H9 (cell line): ENCODE results near the gene NBL1. TPM values are rescaled to one million over a fixed set of nuclear protein-coding genes. Genes with fewer than 3 reads are reported as not detected.

Experiments
- DNase-seq: peaks from one replicate; pipeline ENCODE4 v3.0.0-alpha.2; 2017
- H2AFZ ChIP-seq: one replicate; pipeline ENCODE4 v1.6.1; 2013; ENCODE audit warnings: mild to moderate bottlenecking, low read length, control low read depth, moderate library complexity
- H2AK5ac ChIP-seq: 2 replicates; pipeline ENCODE4 v1.6.1; 2013; ENCODE audit warnings: low read length, control low read depth, mixed read lengths; ENCODE audit not compliant: insufficient read length
- H2BK120ac ChIP-seq: one replicate; pipeline ENCODE4 v1.6.1; 2013; ENCODE audit warnings: low read depth, mild to moderate bottlenecking, low read length, control low read depth, inconsistent platforms; ENCODE audit not compliant: poor library complexity, severe bottlenecking
- H2BK12ac ChIP-seq: 2 replicates; pipeline ENCODE4 v1.6.1; 2013; ENCODE audit warnings: low read length, control low read depth, mixed read lengths, low read depth; ENCODE audit not compliant: insufficient read length
- H2BK15ac ChIP-seq: 2 replicates; pipeline ENCODE4 v1.6.1; 2013; ENCODE audit warnings: low read depth, low read length, control low read depth
- H2BK20ac ChIP-seq: one replicate; pipeline ENCODE4 v1.6.1; 2013; ENCODE audit warnings: low read depth, mild to moderate bottlenecking, low read length, control low read depth, inconsistent platforms; ENCODE audit not compliant: poor library complexity, severe bottlenecking
- H2BK5ac ChIP-seq: 2 replicates; pipeline ENCODE4 v1.6.1; 2013; ENCODE audit warnings: low read length, control low read depth, mixed read lengths; ENCODE audit not compliant: insufficient read length
- H3K14ac ChIP-seq: 2 replicates; pipeline ENCODE4 v1.6.1; 2013; ENCODE audit warnings: low read length, control low read depth; ENCODE audit not compliant: insufficient read depth
- H3K18ac ChIP-seq: 2 replicates; pipeline ENCODE4 v1.6.1; 2013; ENCODE audit warnings: low read depth, mild to moderate bottlenecking, mixed read lengths, low read length, control low read depth; ENCODE audit not compliant: insufficient read length
- H3K23ac ChIP-seq: 2 replicates; pipeline ENCODE4 v1.6.1; 2013; ENCODE audit warnings: low read length, control low read depth, mixed read lengths, low read depth; ENCODE audit not compliant: insufficient read length
- H3K23me2 ChIP-seq: 2 replicates; pipeline ENCODE4 v1.6.1; 2013; ENCODE audit warnings: low read depth, mild to moderate bottlenecking, mixed read lengths, low read length, control low read depth; ENCODE audit not compliant: insufficient read length, poor library complexity, severe bottlenecking
- H3K27ac ChIP-seq: 2 replicates; pipeline ENCODE4 v1.5.1; 2013; ENCODE audit warnings: low read length, control low read depth, mixed read lengths, low read depth; ENCODE audit not compliant: insufficient read length
- H3K27me3 ChIP-seq: 2 replicates; pipeline ENCODE4 v1.6.1; 2013; ENCODE audit warnings: low read length, control low read depth, inconsistent platforms; ENCODE audit not compliant: insufficient read depth
- H3K4ac ChIP-seq: 2 replicates; pipeline ENCODE4 v1.6.1; 2013; ENCODE audit warnings: low read depth, mild to moderate bottlenecking, control low read depth, inconsistent platforms, low read length, moderate library complexity
- H3K4me1 ChIP-seq: 2 replicates; pipeline ENCODE4 v1.6.1; 2013; ENCODE audit warnings: low read length, control low read depth, inconsistent platforms; ENCODE audit not compliant: insufficient read depth
- H3K4me2 ChIP-seq: 2 replicates; pipeline ENCODE4 v1.6.1; 2013; ENCODE audit warnings: low read length, control low read depth, mixed read lengths; ENCODE audit not compliant: insufficient read length, insufficient read depth
- H3K56ac ChIP-seq: 2 replicates; pipeline ENCODE4 v1.6.1; 2013; ENCODE audit warnings: low read depth, mild to moderate bottlenecking, mixed read lengths, low read length, control low read depth; ENCODE audit not compliant: insufficient read length
- H3K79me1 ChIP-seq: 2 replicates; pipeline ENCODE4 v1.6.1; 2013; ENCODE audit warnings: low read depth, mild to moderate bottlenecking, moderate library complexity, low read length, control low read depth, inconsistent platforms; ENCODE audit not compliant: insufficient read depth, poor library complexity, severe bottlenecking
- H3K79me2 ChIP-seq: 2 replicates; pipeline ENCODE4 v1.6.1; 2013; ENCODE audit warnings: low read length, control low read depth, inconsistent platforms; ENCODE audit not compliant: insufficient read depth
- H3K9ac ChIP-seq: 2 replicates; pipeline ENCODE4 v1.6.1; 2013; ENCODE audit warnings: low read length, control low read depth, mixed read lengths; ENCODE audit not compliant: insufficient read length; ENCODE audit errors: extremely low read depth
- H3K9me3 ChIP-seq: one replicate; pipeline ENCODE4 v1.6.1; 2013; ENCODE audit warnings: low read depth, low read length, inconsistent platforms; ENCODE audit not compliant: control insufficient read depth
- H3T11ph ChIP-seq: one replicate; pipeline ENCODE4 v1.6.1; 2013; ENCODE audit warnings: mild to moderate bottlenecking, low read length, control low read depth, inconsistent platforms
- H4K20me1 ChIP-seq: one replicate; pipeline ENCODE4 v1.6.1; 2013; ENCODE audit not compliant: control insufficient read depth, insufficient read length, insufficient read depth
- H4K5ac ChIP-seq: 2 replicates; pipeline ENCODE4 v1.6.1; 2013; ENCODE audit warnings: low read depth, mild to moderate bottlenecking, mixed read lengths, low read length, control low read depth; ENCODE audit not compliant: insufficient read length
- H4K8ac ChIP-seq: replicated peaks from 2 replicates; pipeline ENCODE4 v1.6.1; 2013; ENCODE audit warnings: low read length, control low read depth, mixed read lengths, low read depth; ENCODE audit not compliant: insufficient read length
- H4K91ac ChIP-seq: 2 replicates; pipeline ENCODE4 v1.6.1; 2013; ENCODE audit warnings: low read depth, mild to moderate bottlenecking, moderate library complexity, mixed read lengths, low read length, control low read depth; ENCODE audit not compliant: insufficient read length
- H3K27ac Mint-ChIP-seq, 3 experiments: 2 replicates in 2 of 3; 3 replicates in 1 of 3; pipeline ENCODE4 v1.8.0; 2020 to 2021; ENCODE audit warnings: mixed read lengths in 3 of 3, mild to moderate bottlenecking in 1 of 3, moderate library complexity in 1 of 3
- H3K27me3 Mint-ChIP-seq: 2 replicates; pipeline ENCODE4 v1.8.0; 2021; ENCODE audit warnings: low read depth, mild to moderate bottlenecking, moderate library complexity, mixed read lengths
- H3K36me3 Mint-ChIP-seq, 3 experiments: 2 replicates in 2 of 3; 3 replicates in 1 of 3; pipeline ENCODE4 v1.8.0; 2020 to 2021; ENCODE audit warnings: low read depth in 3 of 3, mixed read lengths in 3 of 3; ENCODE audit not compliant: insufficient read depth in 1 of 3
- H3K4me1 Mint-ChIP-seq, 2 experiments: 2 replicates each; pipeline ENCODE4 v1.8.0; 2020; ENCODE audit warnings: mixed read lengths in 2 of 2
- H3K4me3 Mint-ChIP-seq, 2 experiments: 2 replicates in 1 of 2; 3 replicates in 1 of 2; pipeline ENCODE4 v1.8.0; 2020 to 2021; ENCODE audit warnings: mild to moderate bottlenecking in 2 of 2, mixed read lengths in 2 of 2, moderate library complexity in 1 of 2
- H3K9me3 Mint-ChIP-seq, 2 experiments: 2 replicates in 1 of 2; 3 replicates in 1 of 2; pipeline ENCODE4 v1.8.0; 2020; ENCODE audit warnings: mild to moderate bottlenecking in 2 of 2, mixed read lengths in 2 of 2, moderate library complexity in 1 of 2
- CTCF ChIP-seq: fragments of 200-600 bp; sonication (generic); conservative IDR thresholded peaks from 3 replicates; pipeline ENCODE4 v1.8.0; 2021; ENCODE audit warnings: antibody characterized with exemption, mild to moderate bottlenecking
- whole genome bisulfite sequencing: extraction: QIAGEN DNeasy Blood & Tissue Kit; methylation state at CpG from one replicate; pipeline ENCODE4 v1.1.7; 2013; ENCODE audit warnings: missing lambda C conversion rate, low lambda C conversion rate, mixed read lengths; ENCODE audit not compliant: insufficient read length; ENCODE audit errors: extremely low coverage; 5-methylcytosine and 5-hydroxymethylcytosine counted together
- total RNA-seq: library from RNA; stranded (reverse); gene quantifications from 2 replicates; pipeline ENCODE4 v1.2.1, GENCODE V29; 2021

The NBL1 gene
- total RNA-seq, 1 experiment from 2014 or later = 6.4 TPM

DNA sequence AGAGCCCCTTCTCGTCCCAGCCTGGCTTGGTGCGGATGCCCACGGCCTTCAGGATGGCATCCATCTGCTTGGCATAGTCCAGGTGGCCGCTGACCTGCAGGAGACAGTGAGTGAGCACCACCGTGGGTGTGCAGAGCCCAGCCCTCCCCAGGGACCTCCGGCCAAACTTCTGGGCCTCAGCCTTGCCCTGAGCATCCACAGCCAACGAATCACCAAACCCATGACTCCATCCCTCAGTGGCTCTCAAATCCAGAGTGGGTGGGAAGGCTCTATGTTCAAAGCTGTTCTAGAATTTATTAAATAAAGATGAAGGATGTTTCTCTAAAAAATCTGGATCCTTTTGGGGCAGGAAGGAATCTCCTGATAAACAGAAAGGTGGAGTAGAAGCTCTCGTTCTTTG is 39.2 kb downstream of the NBL1 start:
- Histone ChIP-seq H4K91ac (no peak overlapping the region), H3K4ac (no peak overlapping the region), H3T11ph (no peak overlapping the region), H3K9ac (no peak overlapping the region), H2BK12ac (no peak overlapping the region), H3K14ac (no peak overlapping the region; the same call in 1 of the 2 replicates), H3K27me3 (no peaks in the 10 kb centered on the region), H4K5ac (no peak overlapping the region), H3K23me2 (no peaks in the 10 kb centered on the region), H2BK15ac (no peak overlapping the region), H3K79me1 (no peaks in the 10 kb centered on the region), H2BK120ac (no peak overlapping the region), H3K9me3 (no peaks in the 10 kb centered on the region), H3K27ac (no peak overlapping the region), H2AK5ac (no peak overlapping the region), H2BK5ac (no peak overlapping the region), H3K4me2 (no peak overlapping the region), H3K23ac (no peak overlapping the region), H4K8ac (no peak overlapping the region), H3K4me1 (no peaks in the 10 kb centered on the region; the same call in 1 of the 2 replicates), H3K79me2 (no peaks in the 10 kb centered on the region), H2AFZ (no peak overlapping the region), H3K56ac (no peak overlapping the region), H4K20me1 (no peaks in the 10 kb centered on the region), H2BK20ac (no peak overlapping the region), H3K18ac (no peak overlapping the region)
- peaks cover 22 to 45% of the 10 kb centered on the region in 2 experiments for H3K4me1 Mint-ChIP-seq
- H3K36me3 Mint-ChIP-seq = peaks cover 0 to 4% (median 0%) of the 10 kb centered on the region in 3 experiments; a peak in 2 of 7 replicates
- H3K9me3 Mint-ChIP-seq = peaks cover 0 to 4% of the 10 kb centered on the region in 2 experiments; a peak in 2 of 5 replicates
- TF ChIP-seq CTCF = no peak
- no CpG with 5 or more reads among the region's 8 CpGs for WGBS
- no peak overlapping the region for H3K4me3 Mint-ChIP-seq
- no peak for DNase-seq
- H3K27me3 Mint-ChIP-seq = peaks cover 7% of the 10 kb centered on the region
- H3K27ac Mint-ChIP-seq = no peak overlapping the region
